Stomach (tissue), 9 donors: ENCODE results near the gene HLA-F. TPM values are rescaled to one million over a fixed set of nuclear protein-coding genes. Genes with fewer than 3 reads are reported as not detected.

Source experiments
- DNase-seq, 2 donors: peaks; one replicate each; pipeline versions ENCODE4 v3.0.0 to v3.0.0-alpha.2; 2013 to 2019
- H3K27ac ChIP-seq, 5 donors: fragments of 200-600 bp in 4 of 5; sonication (generic) in 4 of 5; one replicate each; pipeline ENCODE4 v1.5.1; 2013 to 2019; ENCODE audit warnings: mild to moderate bottlenecking in 1 of 5, moderate library complexity in 1 of 5
- H3K27me3 ChIP-seq, 3 donors: fragments of 200-600 bp; sonication (generic); one replicate each; pipeline ENCODE4 v1.5.1; 2017 to 2019; ENCODE audit warnings: mixed run types in 1 of 3
- H3K36me3 ChIP-seq, 4 donors: fragments of 200-600 bp; sonication (generic); 1 replicate in 3 of 4; 2 replicates in 1 of 4; pipeline ENCODE4 v1.5.1; 2016 to 2019
- H3K4me1 ChIP-seq, 4 donors: fragments of 200-600 bp; sonication (generic); one replicate each; pipeline ENCODE4 v1.5.1; 2016 to 2019
- H3K4me3 ChIP-seq, 4 donors: fragments of 200-600 bp; sonication (generic) in 3 of 4; one replicate each; pipeline ENCODE4 v1.5.1; 2016 to 2019; ENCODE audit warnings: mild to moderate bottlenecking in 1 of 4
- H3K9me3 ChIP-seq, 4 donors: fragments of 200-600 bp; sonication (generic); one replicate each; pipeline ENCODE4 v1.5.1; 2016 to 2019
- EP300 ChIP-seq: sonication (generic); formaldehyde crosslinking; IDR thresholded peaks from one replicate; pipeline ENCODE4 v1.6.1; 2017; ENCODE audit warnings: antibody characterized with exemption
- POLR2A ChIP-seq, 4 donors: fragments of 450-650 bp; IDR thresholded peaks; one replicate each; pipeline ENCODE4 v1.6.1; 2016; ENCODE audit warnings: antibody characterized with exemption in 4 of 4, control low read depth in 2 of 4, mild to moderate bottlenecking in 1 of 4, moderate library complexity in 1 of 4
- POLR2AphosphoS5 ChIP-seq, 3 donors: sonication (generic); formaldehyde crosslinking; IDR thresholded peaks; one replicate each; pipeline ENCODE4 v1.6.1; 2016; ENCODE audit warnings: antibody characterized with exemption in 3 of 3
- WGBS, 5 donors: extraction: QIAGEN DNeasy Blood & Tissue Kit in 3 of 5; methylation state at CpG; one replicate each; pipeline versions ENCODE4 v1.1.5 to v1.1.7; 2013 to 2018; 5-methylcytosine and 5-hydroxymethylcytosine counted together
- intact Hi-C: fragments of 100-400 bp; cut with DNase I; formaldehyde crosslinking; loops from one replicate; pipeline ENCODE4 v1.15.1; 2023; ENCODE audit warnings: low total_unique reads
- polyA plus RNA-seq, 3 donors: library from polyadenylated mRNA; stranded (reverse); fragments of 200-250 nt; gene quantifications; one replicate each; pipeline ENCODE4 v1.2.3, GENCODE V29; 2013
- total RNA-seq, 5 donors: library from RNA; depleted of rRNA; stranded (reverse); fragments of >200 nt; gene quantifications; one replicate each; pipeline versions ENCODE4 v1.1.0 to v1.2.3, GENCODE V29; 2014 to 2016
- TF ChIP-seq, protein P1 (sequence below), 7 experiments: fragments of 450-650 bp in 4 of 7; fragments of 200-600 bp in 3 of 7; sonication (generic) in 3 of 7; IDR thresholded peaks; one replicate each; pipeline ENCODE4 v1.5.1; 2016 to 2019; ENCODE audit warnings: antibody characterized with exemption in 7 of 7, control low read depth in 2 of 7, mild to moderate bottlenecking in 1 of 7
- donor health status: healthy with polysubstance abuse.
- donor health status: Bipolar disorder and iron deficiency.
- donor health status: healthy.

Gene HLA-F
- total and polyA plus RNA-seq, 8 donors, result 17.2 to 164 (median 96.6) TPM

DNA sequence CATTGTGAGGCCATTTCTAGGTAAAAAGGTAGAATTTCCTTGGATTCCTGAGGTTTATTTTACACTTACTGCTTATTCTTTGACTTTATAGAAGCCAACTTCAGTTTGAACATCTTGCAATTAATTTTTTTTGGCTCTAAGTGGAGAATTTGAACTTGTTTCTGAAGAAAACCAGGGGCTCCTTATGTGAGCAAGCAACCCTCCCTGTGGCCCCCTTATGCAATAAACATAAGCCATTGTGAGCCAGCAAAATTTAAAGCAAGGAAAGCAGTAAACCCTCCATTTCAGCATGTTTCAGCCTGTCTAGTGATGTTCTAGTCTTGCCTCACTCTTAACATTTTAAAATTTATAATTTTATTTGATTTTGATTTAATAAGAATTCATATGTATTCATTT is 5.6 kb downstream of the HLA-F start:
- H3K9me3 ChIP-seq, result no peaks in the 10 kb centered on the region
- H3K4me3 ChIP-seq, result no peak overlapping the region
- DNase-seq, result no peak
- intact Hi-C loops, result no loop called here
- no peak overlapping the region for H3K27ac ChIP-seq
- peaks cover 4 to 44% (median 36%) of the 10 kb centered on the region in 4 donors for H3K36me3 ChIP-seq
- TF ChIP-seq, protein P1, sequence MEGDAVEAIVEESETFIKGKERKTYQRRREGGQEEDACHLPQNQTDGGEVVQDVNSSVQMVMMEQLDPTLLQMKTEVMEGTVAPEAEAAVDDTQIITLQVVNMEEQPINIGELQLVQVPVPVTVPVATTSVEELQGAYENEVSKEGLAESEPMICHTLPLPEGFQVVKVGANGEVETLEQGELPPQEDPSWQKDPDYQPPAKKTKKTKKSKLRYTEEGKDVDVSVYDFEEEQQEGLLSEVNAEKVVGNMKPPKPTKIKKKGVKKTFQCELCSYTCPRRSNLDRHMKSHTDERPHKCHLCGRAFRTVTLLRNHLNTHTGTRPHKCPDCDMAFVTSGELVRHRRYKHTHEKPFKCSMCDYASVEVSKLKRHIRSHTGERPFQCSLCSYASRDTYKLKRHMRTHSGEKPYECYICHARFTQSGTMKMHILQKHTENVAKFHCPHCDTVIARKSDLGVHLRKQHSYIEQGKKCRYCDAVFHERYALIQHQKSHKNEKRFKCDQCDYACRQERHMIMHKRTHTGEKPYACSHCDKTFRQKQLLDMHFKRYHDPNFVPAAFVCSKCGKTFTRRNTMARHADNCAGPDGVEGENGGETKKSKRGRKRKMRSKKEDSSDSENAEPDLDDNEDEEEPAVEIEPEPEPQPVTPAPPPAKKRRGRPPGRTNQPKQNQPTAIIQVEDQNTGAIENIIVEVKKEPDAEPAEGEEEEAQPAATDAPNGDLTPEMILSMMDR (IDR thresholded peaks at IDR 0.05), result no peak
- TF ChIP-seq POLR2A (IDR thresholded peaks at IDR 0.05) (no peak), POLR2AphosphoS5 (IDR thresholded peaks at IDR 0.05) (no peak), EP300 (no peak)
- H3K4me1 ChIP-seq, result peaks cover 0 to 25% (median 21%) of the 10 kb centered on the region in 4 donors
- no peaks in the 10 kb centered on the region for H3K27me3 ChIP-seq

DNA sequence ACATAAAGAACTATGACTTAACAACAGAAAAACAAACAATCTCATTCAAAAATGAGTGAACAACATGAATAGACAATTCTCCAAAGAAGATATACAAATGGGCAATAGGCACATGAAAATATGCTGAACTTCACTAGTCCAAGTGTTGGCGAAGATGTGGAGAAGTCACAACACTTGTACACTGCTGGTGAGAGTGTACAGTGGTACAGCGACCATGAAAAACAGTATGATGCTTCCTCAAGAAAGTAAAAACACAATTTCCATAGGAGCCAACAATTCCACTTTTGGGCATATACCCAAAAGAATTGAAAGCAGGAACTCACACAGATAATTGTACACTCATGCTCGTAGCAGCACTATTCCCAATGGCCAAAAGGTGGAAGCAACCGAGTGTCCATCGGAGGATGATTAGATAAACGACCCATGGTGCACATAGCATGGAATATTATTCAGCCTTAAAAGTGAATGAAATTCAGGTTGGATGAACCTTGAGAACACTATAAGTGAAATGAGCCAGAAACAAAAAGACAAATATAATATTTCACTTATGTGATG is 6.6 kb downstream of the HLA-F start:
- intact Hi-C loops, result loop anchor here (10.0 kb wide), 1 partner anchor 105 kb away; no protein-coding TSS in a partner anchor
- no peaks in the 10 kb centered on the region for H3K9me3 ChIP-seq
- no peak for DNase-seq
- 67 to 81% (median 78%) methylated on average over 6 of the region's 6 CpGs for WGBS, 5 donors
- no peak overlapping the region for H3K4me3 ChIP-seq
- H3K27ac ChIP-seq, result no peak overlapping the region
- H3K27me3 ChIP-seq, result no peaks in the 10 kb centered on the region
- peaks cover 0 to 15% (median 11%) of the 10 kb centered on the region in 4 donors for H3K4me1 ChIP-seq
- peaks cover 4 to 37% (median 32%) of the 10 kb centered on the region in 4 donors for H3K36me3 ChIP-seq
- TF ChIP-seq POLR2AphosphoS5 (IDR thresholded peaks at IDR 0.05), result no peak

DNA sequence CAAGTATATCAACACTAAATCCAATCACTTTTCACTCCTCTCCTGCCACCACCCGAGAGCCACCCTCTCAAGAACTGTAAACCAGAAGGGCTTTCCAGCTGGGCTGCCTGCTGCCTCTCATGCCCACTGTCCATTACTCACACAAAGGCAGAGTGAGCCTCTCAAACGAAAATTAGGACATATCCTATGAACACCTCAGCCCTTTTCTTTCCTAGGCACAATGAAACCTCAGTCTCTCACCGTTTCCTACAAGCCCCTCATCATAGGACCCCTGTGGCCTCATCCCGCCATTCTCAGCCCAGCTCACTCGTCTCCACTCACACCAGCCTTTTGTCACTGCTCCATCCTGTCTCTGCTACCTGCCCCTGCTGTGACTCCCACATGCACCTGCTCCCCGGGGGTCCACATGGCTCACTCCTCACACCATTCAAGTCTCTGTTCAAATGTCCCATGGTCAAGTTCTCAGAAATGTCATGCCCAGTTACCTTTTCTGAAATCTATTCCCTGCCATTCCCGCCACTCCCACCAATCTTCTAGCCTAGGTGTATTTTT is 7.4 kb downstream of the HLA-F start:
- Histone ChIP-seq H3K9me3 (no peaks in the 10 kb centered on the region), H3K27me3 (no peaks in the 10 kb centered on the region), H3K27ac (no peak overlapping the region), H3K4me3 (no peak overlapping the region), H3K4me1 (peaks cover 0 to 7% (median 3%) of the 10 kb centered on the region in 4 donors), H3K36me3 (peaks cover 0 to 29% (median 26%) of the 10 kb centered on the region in 4 donors)
- WGBS, 5 donors, result 44 to 53% (median 47%) methylated on average over 7 of the region's 7 CpGs
- intact Hi-C loops, result loop anchor here (10.0 kb wide), 1 partner anchor 104 kb away; no protein-coding TSS in a partner anchor
- TF ChIP-seq, protein P1 (IDR thresholded peaks at IDR 0.05), result no peak
- TF ChIP-seq POLR2A (IDR thresholded peaks at IDR 0.05), result no peak
- TF ChIP-seq POLR2AphosphoS5 (IDR thresholded peaks at IDR 0.05), result no peak
- no peak for TF ChIP-seq EP300
- no peak for DNase-seq

DNA sequence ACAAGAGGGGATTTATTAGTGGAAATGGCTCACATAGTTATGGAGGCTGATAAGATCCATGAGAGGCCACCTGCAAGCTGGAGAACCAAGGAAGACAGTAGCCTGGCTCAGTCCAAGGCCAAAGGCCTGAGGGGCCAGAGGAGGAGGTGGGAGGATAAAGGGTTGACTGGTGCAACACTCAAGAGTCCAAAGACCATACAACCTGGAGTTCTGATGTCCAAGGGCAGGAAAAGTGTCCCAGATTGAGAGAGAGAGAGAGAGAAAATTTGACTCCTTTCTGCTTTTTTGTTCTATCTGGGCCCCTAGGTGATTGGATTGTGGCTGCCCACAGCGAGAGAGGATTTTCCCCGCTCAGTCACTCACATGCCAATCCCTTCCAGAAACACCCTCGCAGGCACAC is 8.0 kb downstream of the HLA-F start:
- Histone ChIP-seq H3K4me1 (peaks cover 0 to 1% (median 0%) of the 10 kb centered on the region in 4 donors), H3K27ac (no peak overlapping the region), H3K27me3 (no peaks in the 10 kb centered on the region), H3K9me3 (no peaks in the 10 kb centered on the region), H3K36me3 (peaks cover 0 to 22% (median 20%) of the 10 kb centered on the region in 4 donors), H3K4me3 (no peak overlapping the region)
- no peak for DNase-seq
- 53 to 82% (median 77%) methylated on average over 3 of the region's 3 CpGs for WGBS, 5 donors
- TF ChIP-seq POLR2AphosphoS5 (IDR thresholded peaks at IDR 0.05) (no peak), EP300 (no peak), POLR2A (IDR thresholded peaks at IDR 0.05) (no peak)
- TF ChIP-seq, protein P1 (IDR thresholded peaks at IDR 0.05), result no peak
- intact Hi-C loops, result loop anchor here (10.0 kb wide), 1 partner anchor 104 kb away; no protein-coding TSS in a partner anchor

DNA sequence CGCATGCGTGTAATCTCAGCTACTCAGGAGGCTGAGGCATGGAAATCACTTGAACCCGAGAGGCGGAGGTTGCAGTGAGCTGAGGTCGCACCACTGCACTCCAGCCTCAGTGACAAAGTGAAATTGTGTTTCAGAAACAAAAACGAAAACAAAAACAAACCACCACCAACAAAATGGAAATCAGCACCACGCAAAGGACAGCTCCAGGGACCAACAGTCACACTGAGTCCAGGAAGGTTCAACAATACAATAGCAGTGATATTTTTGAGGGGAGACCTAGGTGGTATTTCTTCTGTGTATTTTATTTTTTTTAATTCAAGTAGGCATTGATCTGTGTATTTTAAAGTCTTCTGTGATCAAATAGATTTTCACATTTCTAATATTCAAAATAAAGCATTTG is 9.8 kb downstream of the HLA-F start:
- no peaks in the 10 kb centered on the region for H3K9me3 ChIP-seq
- DNase-seq, result no peak
- H3K36me3 ChIP-seq, result peaks cover 0 to 5% (median 2%) of the 10 kb centered on the region in 4 donors
- TF ChIP-seq POLR2AphosphoS5 (IDR thresholded peaks at IDR 0.05) (no peak), POLR2A (IDR thresholded peaks at IDR 0.05) (no peak), EP300 (no peak)
- TF ChIP-seq, protein P1 (IDR thresholded peaks at IDR 0.05), result no peak
- no peaks in the 10 kb centered on the region for H3K27me3 ChIP-seq
- 53 to 78% (median 60%) methylated on average over 7 of the region's 7 CpGs for WGBS, 5 donors
- no peak overlapping the region for H3K27ac ChIP-seq
- no peaks in the 10 kb centered on the region for H3K4me1 ChIP-seq
- H3K4me3 ChIP-seq, result no peak overlapping the region
- intact Hi-C loops, result loop anchor here (10.0 kb wide), 1 partner anchor 102 kb away; no protein-coding TSS in a partner anchor
